Skeletal muscle tissue (tissue), 4 donors: Measurements from ENCODE around the gene MEN1. TPM values are rescaled to one million over a fixed set of nuclear protein-coding genes. Genes with fewer than 3 reads are reported as not detected.
A peak's percentile ranks its signal among the peaks of the same experiment; 100 is the strongest.

Source experiments
- H3K27ac ChIP-seq: one replicate; pipeline ENCODE4 v1.7.0; 2013; ENCODE audit warnings: mild to moderate bottlenecking, low read depth, low read length, inconsistent platforms
- H3K27me3 ChIP-seq, 3 donors: one replicate each; pipeline ENCODE4 v1.7.0; 2013; ENCODE audit warnings: low read length in 3 of 3; ENCODE audit not compliant: control insufficient read depth in 3 of 3, insufficient read depth in 3 of 3
- H3K36me3 ChIP-seq, 3 donors: one replicate each; pipeline ENCODE4 v1.7.0; 2013; ENCODE audit warnings: low read length in 3 of 3; ENCODE audit not compliant: control insufficient read depth in 3 of 3, insufficient read depth in 3 of 3
- H3K4me1 ChIP-seq, 3 donors: one replicate each; pipeline ENCODE4 v1.7.0; 2013; ENCODE audit warnings: low read length in 3 of 3, mild to moderate bottlenecking in 3 of 3; ENCODE audit not compliant: control insufficient read depth in 3 of 3, insufficient read depth in 3 of 3
- H3K4me3 ChIP-seq, 3 donors: one replicate each; pipeline ENCODE4 v1.7.0; 2013; ENCODE audit warnings: low read length in 3 of 3
- H3K9ac ChIP-seq, 3 donors: one replicate each; pipeline ENCODE4 v1.7.0; 2013; ENCODE audit warnings: low read length in 3 of 3, mild to moderate bottlenecking in 3 of 3, moderate library complexity in 2 of 3, low read depth in 1 of 3
- H3K9me3 ChIP-seq, 3 donors: one replicate each; pipeline ENCODE4 v1.7.0; 2013; ENCODE audit warnings: low read length in 3 of 3; ENCODE audit not compliant: control insufficient read depth in 3 of 3
- total RNA-seq: library from RNA; depleted of rRNA; stranded (reverse); fragments of >200 nt; gene quantifications from one replicate; pipeline ENCODE4 v1.2.3, GENCODE V29; 2014
- donor health status: Osteomylitis.

The MEN1 gene
- total RNA-seq, 1 donor from 2014 or later, result 7.3 TPM

- H3K9me3 ChIP-seq, result no peaks in the 10 kb centered on the region
- peaks cover 70 to 96% (median 90%) of the 10 kb centered on the region in 3 donors for H3K4me1 ChIP-seq
- H3K36me3 ChIP-seq, result peaks cover 63 to 72% (median 66%) of the 10 kb centered on the region in 3 donors
- no peaks in the 10 kb centered on the region for H3K27me3 ChIP-seq
- H3K9ac ChIP-seq, result peak overlapping the region in 2 of 3 donors; percentile 65 to 100
- peak overlapping the region; percentile 20 for H3K27ac ChIP-seq
- peak overlapping the region; percentile 47 to 54 (median 49) for H3K4me3 ChIP-seq
These were observed 54.5 kb downstream of the MEN1 start for GRCh38 chr11:64755681-64756361.

GRCh38 chr11:64754919-64755662 lies 55.3 kb downstream of the MEN1 start:
- H3K9me3 ChIP-seq, result no peaks in the 10 kb centered on the region
- H3K4me1 ChIP-seq, result peaks cover 68 to 95% (median 89%) of the 10 kb centered on the region in 3 donors
- peak overlapping the region; percentile 47 to 54 (median 49) for H3K4me3 ChIP-seq
- H3K27me3 ChIP-seq, result no peaks in the 10 kb centered on the region
- H3K36me3 ChIP-seq, result peaks cover 70 to 78% (median 73%) of the 10 kb centered on the region in 3 donors
- peak overlapping the region; percentile 20 for H3K27ac ChIP-seq
- H3K9ac ChIP-seq, result peak overlapping the region; percentile 14 to 100 (median 65)

GRCh38 chr11:64754124-64754918 lies 56.0 kb downstream of the MEN1 start:
- H3K9me3 ChIP-seq, result no peaks in the 10 kb centered on the region
- H3K36me3 ChIP-seq, result peaks cover 71 to 78% (median 74%) of the 10 kb centered on the region in 3 donors
- H3K27me3 ChIP-seq, result no peaks in the 10 kb centered on the region
- peak overlapping the region; percentile 14 to 54 (median 47) for H3K4me3 ChIP-seq
- peaks cover 67 to 87% (median 84%) of the 10 kb centered on the region in 3 donors for H3K4me1 ChIP-seq
- H3K9ac ChIP-seq, result peak overlapping the region; percentile 12 to 100 (median 14)
- H3K27ac ChIP-seq, result peak overlapping the region; percentile 0

Other genes with a start within 250 kb of the MEN1 start
- not detected for gene SLC22A12, start 219.3 kb downstream of the MEN1 start, total RNA-seq
- gene NRXN2, start 87.4 kb downstream of the MEN1 start, total RNA-seq, result 9.4 TPM
- gene RASGRP2, start 66.4 kb downstream of the MEN1 start, total RNA-seq, result 12.0 TPM
- gene PYGM, start 50.6 kb downstream of the MEN1 start, total RNA-seq, result 291 TPM
- gene SF1, start 32.0 kb downstream of the MEN1 start, total RNA-seq, result 102 TPM
- gene MAP4K2, start 7.3 kb downstream of the MEN1 start, total RNA-seq, result 2.6 TPM
- gene CDC42BPG, start 34.1 kb upstream of the MEN1 start, total RNA-seq, result under 0.01 TPM
- 28.2 TPM for gene EHD1, start 68.1 kb upstream of the MEN1 start, total RNA-seq
- gene ATG2A, start 106.7 kb upstream of the MEN1 start, total RNA-seq, result 3.1 TPM
- gene PPP2R5B, start 114.1 kb upstream of the MEN1 start, total RNA-seq, result 6.3 TPM
- not detected for gene GPHA2, start 125.3 kb upstream of the MEN1 start, total RNA-seq
- not detected for gene MAJIN, start 161.6 kb upstream of the MEN1 start, total RNA-seq
- 0.52 TPM for gene BATF2, start 186.4 kb upstream of the MEN1 start, total RNA-seq
- gene ARL2, start 203.6 kb upstream of the MEN1 start, total RNA-seq, result 53.2 TPM
- 12.0 TPM for gene SNX15, start 216.9 kb upstream of the MEN1 start, total RNA-seq
- gene SAC3D1, start 230.7 kb upstream of the MEN1 start, total RNA-seq, result 5.2 TPM
- gene NAALADL1, start 248.0 kb upstream of the MEN1 start, total RNA-seq, result 8.4 TPM